H1 (cell line): Measurements from ENCODE around the gene SNTN. TPM values are rescaled to one million over a fixed set of nuclear protein-coding genes. Genes with fewer than 3 reads are reported as not detected.

Source experiments
- CREB1 ChIP-seq: IDR thresholded peaks from 2 replicates; pipeline ENCODE4 v1.6.1; 2012; ENCODE audit warnings: inconsistent platforms
- EGR1 ChIP-seq: IDR thresholded peaks from 2 replicates; pipeline ENCODE4 v1.6.1; 2011; ENCODE audit warnings: low read depth, low read length, borderline replicate concordance
- HDAC2 ChIP-seq, 2 experiments: fragments of 300-600 bp in 1 of 2; sonication (generic) in 1 of 2; IDR thresholded peaks; 2 replicates each; pipeline ENCODE4 v1.6.1; 2011 to 2012; ENCODE audit warnings: low read depth in 2 of 2, low read length in 2 of 2, mild to moderate bottlenecking in 2 of 2, moderate library complexity in 2 of 2, borderline replicate concordance in 1 of 2, inconsistent platforms in 1 of 2
- RXRA ChIP-seq: IDR thresholded peaks from 2 replicates; pipeline ENCODE4 v1.6.1; 2011; ENCODE audit warnings: low read depth, mild to moderate bottlenecking, low read length, moderate library complexity; ENCODE audit not compliant: insufficient read depth
- SIX5 ChIP-seq: IDR thresholded peaks from 2 replicates; pipeline ENCODE4 v1.6.1; 2011; ENCODE audit warnings: mild to moderate bottlenecking, low read depth, low read length
- SP2 ChIP-seq: IDR thresholded peaks from 2 replicates; pipeline ENCODE4 v1.6.1; 2012; ENCODE audit warnings: mild to moderate bottlenecking, low read length, inconsistent platforms
- SP4 ChIP-seq: IDR thresholded peaks from 2 replicates; pipeline ENCODE4 v1.6.1; 2012; ENCODE audit warnings: low read length, inconsistent platforms
- TBP ChIP-seq: IDR thresholded peaks from 2 replicates; pipeline ENCODE4 v1.6.1; 2011; ENCODE audit warnings: low read depth, low read length, improper control_type of control experiment
- polyA plus RNA-seq, 7 experiments: library from polyadenylated mRNA; depleted of rRNA in 3 of 7; stranded (reverse) in 5 of 7; unstranded in 2 of 7; fragments of >200 nt in 5 of 7; fragments of 200-250 nt in 2 of 7; gene quantifications; 1 replicate in 5 of 7; 2 replicates in 1 of 7; 4 replicates in 1 of 7; pipeline versions ENCODE4 v1.2.1 to v1.2.3, GENCODE V29; 2011 to 2013; ENCODE audit warnings: missing spikeins in 2 of 7, mixed read lengths in 2 of 7
- total RNA-seq: library from RNA; stranded (reverse); fragmentation: NEBNext Ultra II Directional; extraction: Animal tissue kit (Norgen Biotek cat#: 25700); gene quantifications from 2 replicates; pipeline ENCODE4 v1.2.1, GENCODE V29; 2021

Gene SNTN
- total and polyA plus RNA-seq, 2 of the 8 experiments (the other 6 are each of a cell fraction or from before 2014, with no cell fraction given), result not detected

DNA sequence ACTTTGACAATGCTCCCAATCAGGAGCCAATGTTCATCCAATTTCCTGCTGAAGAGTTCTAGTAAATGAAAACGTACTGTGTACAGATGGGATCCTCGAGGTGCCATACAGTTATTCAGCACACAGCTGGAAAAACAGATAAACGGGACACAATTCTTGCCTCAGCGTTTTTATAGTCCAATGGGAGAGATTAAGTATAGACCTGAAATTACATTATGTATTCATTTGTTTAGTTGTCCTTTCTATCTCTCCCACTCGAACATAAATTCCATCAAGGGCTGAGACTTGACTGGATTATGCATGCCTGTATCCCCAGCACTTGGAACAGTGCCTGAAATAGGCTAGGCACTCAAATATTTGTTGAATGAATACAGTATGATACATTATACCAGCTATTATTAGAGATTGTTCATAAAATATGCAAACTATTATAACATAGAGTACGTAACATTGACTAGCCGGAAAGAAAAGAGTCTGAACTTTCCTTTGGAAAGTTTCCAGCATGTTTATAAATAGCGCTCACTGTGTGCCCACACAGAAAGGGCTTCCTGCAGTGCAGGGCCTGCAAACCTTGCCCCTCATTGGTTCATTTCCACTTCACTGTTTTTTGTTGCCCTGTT is 27.4 kb upstream of the SNTN start (continued):
- TF ChIP-seq SP4, result no peak
- no peak for TF ChIP-seq HDAC2 (IDR thresholded peaks at IDR 0.05; ENCODE audit: borderline replicate concordance in 1 of 2, low read depth in 2 of 2, low read length in 2 of 2)
- no peak for TF ChIP-seq SP2
- TF ChIP-seq RXRA, result no peak
- TF ChIP-seq TBP, result no peak
- TF ChIP-seq CREB1, result no peak
- no peak for TF ChIP-seq SIX5
- no peak for TF ChIP-seq EGR1
